Spleen (tissue), 13 donors: Measurements from ENCODE around the gene RPL13A. TPM values are rescaled to one million over a fixed set of nuclear protein-coding genes. Genes with fewer than 3 reads are reported as not detected.

Experiments used
- DNase-seq: peaks from one replicate; pipeline ENCODE4 v3.0.0-alpha.2; 2020
- H3K27ac ChIP-seq, 8 donors: fragments of 200-600 bp; sonication (generic) in 7 of 8; 1 replicate in 4 of 8; 2 replicates in 4 of 8; pipeline versions ENCODE4 v1.5.0 to v1.8.0; 2016 to 2021; ENCODE audit warnings: inconsistent platforms in 4 of 8, mild to moderate bottlenecking in 4 of 8, moderate library complexity in 1 of 8
- H3K27me3 ChIP-seq, 7 donors: fragments of 200-600 bp; sonication (generic) in 6 of 7; replicated peaks in 1 of 7; 1 replicate in 4 of 7; 2 replicates in 3 of 7; pipeline versions ENCODE4 v1.5.0 to v1.8.0; 2016 to 2021; ENCODE audit warnings: inconsistent platforms in 3 of 7, mild to moderate bottlenecking in 1 of 7
- H3K36me3 ChIP-seq, 6 donors: fragments of 200-600 bp; sonication (generic) in 5 of 6; 1 replicate in 4 of 6; 2 replicates in 2 of 6; pipeline versions ENCODE4 v1.5.0 to v1.8.0; 2016 to 2021; ENCODE audit warnings: inconsistent platforms in 2 of 6
- H3K4me1 ChIP-seq, 6 donors: fragments of 200-600 bp; sonication (generic) in 5 of 6; 1 replicate in 3 of 6; 2 replicates in 3 of 6; pipeline versions ENCODE4 v1.5.0 to v1.8.0; 2016 to 2021; ENCODE audit warnings: inconsistent platforms in 3 of 6
- H3K4me3 ChIP-seq, 8 donors: fragments of 200-600 bp; sonication (generic) in 7 of 8; 1 replicate in 4 of 8; 2 replicates in 4 of 8; pipeline versions ENCODE4 v1.5.0 to v1.8.0; 2016 to 2021; ENCODE audit warnings: inconsistent platforms in 4 of 8, mild to moderate bottlenecking in 4 of 8, moderate library complexity in 2 of 8
- H3K9me3 ChIP-seq, 8 donors: fragments of 200-600 bp; sonication (generic) in 7 of 8; 1 replicate in 4 of 8; 2 replicates in 4 of 8; pipeline versions ENCODE4 v1.5.0 to v1.8.0; 2016 to 2021; ENCODE audit warnings: inconsistent platforms in 4 of 8
- CTCF ChIP-seq, 11 experiments: fragments of 200-600 bp in 7 of 11; fragments of 450-650 bp in 4 of 11; sonication (generic) in 4 of 11; IDR thresholded peaks in 8 of 11; conservative IDR thresholded peaks in 3 of 11; 1 replicate in 7 of 11; 2 replicates in 4 of 11; pipeline versions ENCODE4 v1.4.0 to v1.8.0; 2016 to 2021; ENCODE audit warnings: antibody characterized with exemption in 11 of 11, inconsistent platforms in 4 of 11, mild to moderate bottlenecking in 1 of 11
- POLR2A ChIP-seq, 3 donors: fragments of 450-650 bp; IDR thresholded peaks; one replicate each; pipeline ENCODE4 v1.5.1; 2017; ENCODE audit warnings: antibody characterized with exemption in 3 of 3, mild to moderate bottlenecking in 1 of 3
- POLR2AphosphoS5 ChIP-seq, 3 donors: sonication (generic); formaldehyde crosslinking; IDR thresholded peaks; one replicate each; pipeline ENCODE4 v1.5.1; 2017; ENCODE audit warnings: antibody characterized with exemption in 3 of 3
- WGBS, 5 donors: extraction: QIAGEN DNeasy Blood & Tissue Kit in 3 of 5; methylation state at CpG; one replicate each; pipeline versions ENCODE4 v1.1.5 to v1.1.7; 2013 to 2018; 5-methylcytosine and 5-hydroxymethylcytosine counted together
- intact Hi-C: fragments of 100-400 bp; cut with DNase I; formaldehyde crosslinking; loops from one replicate; pipeline ENCODE4 v1.15.0; 2023; ENCODE audit warnings: low total_unique reads
- long read RNA-seq, 2 donors: transcript quantifications; one replicate each; lab custom pipeline, GENCODE V29; 2026
- polyA plus RNA-seq, 3 donors: library from polyadenylated mRNA; stranded (reverse); fragments of 200-250 nt; gene quantifications; one replicate each; pipeline ENCODE4 v1.2.1, GENCODE V29; 2013
- total RNA-seq, 7 donors: library from RNA; depleted of rRNA in 3 of 7; stranded (reverse); fragments of >200 nt in 3 of 7; fragmentation: NEBNext Ultra II Directional in 4 of 7; extraction: Animal tissue kit (Norgen Biotek cat#: 25700) in 4 of 7; gene quantifications; one replicate each; pipeline versions ENCODE4 v1.1.0 to v1.2.1, GENCODE V29; 2016 to 2021
- donor health status: healthy with polysubstance abuse.
- donor health status: DM: no; HTN: no; CAD: no; lungs with moderate emphysema.
- donor health status: DM: no; HTN: no; CAD: no.
- donor health status: Bipolar disorder and iron deficiency.
- donor health status: healthy.
- donor health status: DM: no; HTN: no; CAD: no.
- donor health status: DM: yes; HTN: yes; CAD: no.

The RPL13A gene
- total RNA-seq, result 1,000 to 10,000 TPM; 2,521 to 3,132 (median 2,768) TPM
- 1,000 to 10,000 TPM; 6,561 to 7,408 (median 7,261) TPM for polyA plus RNA-seq
- long read RNA-seq, donor 1, transcript RPL13A-214 (8 exons, 1,122 nt), result minor isoform, 18 of 853 reads
- long read RNA-seq, donor 1, transcript RPL13A-204 (5 exons, 728 nt), result minor isoform, 30 of 853 reads
- long read RNA-seq, donor 1, transcript RPL13A-201 (8 exons, 1,181 nt), result major isoform, 527 of 853 reads
- long read RNA-seq, donor 1, partial matches to known transcripts, result 268 of 853 reads
- long read RNA-seq, donor 1, other reads (novel, unspliced or antisense), result 8 of 853 reads
- long read RNA-seq, donor 2, transcript RPL13A-201 (8 exons, 1,181 nt), result major isoform, 464 of 747 reads
- long read RNA-seq, donor 2, transcript RPL13A-204 (5 exons, 728 nt), result minor isoform, 16 of 747 reads
- long read RNA-seq, donor 2, transcript RPL13A-214 (8 exons, 1,122 nt), result minor isoform, 14 of 747 reads
- long read RNA-seq, donor 2, partial matches to known transcripts, result 248 of 747 reads
- long read RNA-seq, donor 2, other reads (novel, unspliced or antisense), result 5 of 747 reads

- DNase-seq, result peak; percentile 100
- H3K36me3 ChIP-seq, result peaks cover 2 to 78% (median 41%) of the 10 kb centered on the region in 6 donors
- TF ChIP-seq POLR2AphosphoS5 (IDR thresholded peaks at IDR 0.05), result peak; percentile 100
- TF ChIP-seq CTCF (IDR thresholded peaks at IDR 0.05 in 8 of 11, conservative IDR thresholded peaks at IDR 0.05 in 3 of 11), result peak in 4 of 11 experiments; percentile 12 to 40 (median 32)
- peak; percentile 97 to 99 (median 98) for TF ChIP-seq POLR2A (IDR thresholded peaks at IDR 0.05)
- H3K27me3 ChIP-seq, result no peaks in the 10 kb centered on the region
- H3K4me3 ChIP-seq, result peak within 1 kb of the TSS; percentile 76 to 99 (median 93)
- H3K9me3 ChIP-seq, result no peaks in the 10 kb centered on the region
- WGBS, 5 donors, result 0 to 1% (median 1%) methylated on average over 40 to 57 of the region's 57 CpGs
- peaks cover 21 to 56% (median 45%) of the 10 kb centered on the region in 6 donors for H3K4me1 ChIP-seq
- peak within 1 kb of the TSS; percentile 89 to 98 (median 93) for H3K27ac ChIP-seq
- intact Hi-C loops, result no loop called here
These were observed at the start of gene RPL13A for GRCh38 chr19:49487277-49488045. RPL13A (plus strand) TSS chr19:49487608; CDS start chr19:49487630, 22 bp downstream.

- intact Hi-C loops, result no loop called here
- Histone ChIP-seq H3K4me1 (peaks cover 0 to 40% (median 22%) of the 10 kb centered on the region in 6 donors), H3K27me3 (peaks cover 7 to 99% (median 91%) of the 10 kb centered on the region in 7 donors), H3K27ac (no peak overlapping the region), H3K9me3 (no peaks in the 10 kb centered on the region), H3K36me3 (no peaks in the 10 kb centered on the region), H3K4me3 (no peak overlapping the region)
- WGBS, 5 donors, result 6 to 16% (median 14%) methylated on average over 6 of the region's 6 CpGs
- DNase-seq, result no peak
- TF ChIP-seq CTCF (IDR thresholded peaks at IDR 0.05 in 8 of 11, conservative IDR thresholded peaks at IDR 0.05 in 3 of 11) (no peak), POLR2AphosphoS5 (IDR thresholded peaks at IDR 0.05) (no peak), POLR2A (IDR thresholded peaks at IDR 0.05) (no peak)
These were observed 49.1 kb upstream of the RPL13A start for GRCh38 chr19:49438261-49438660.

GRCh38 chr19:49439836-49440235 is 47.6 kb upstream of the RPL13A start:
- no peaks in the 10 kb centered on the region for H3K9me3 ChIP-seq
- 40 to 64% (median 55%) methylated on average over 4 to 6 of the region's 6 CpGs for WGBS, 5 donors
- intact Hi-C loops, result loop anchor here (10.0 kb wide), 1 partner anchor 175 kb away; no protein-coding TSS in a partner anchor
- no peak for TF ChIP-seq CTCF (IDR thresholded peaks at IDR 0.05 in 8 of 11, conservative IDR thresholded peaks at IDR 0.05 in 3 of 11)
- no peak for TF ChIP-seq POLR2A (IDR thresholded peaks at IDR 0.05)
- no peak for TF ChIP-seq POLR2AphosphoS5 (IDR thresholded peaks at IDR 0.05)
- H3K36me3 ChIP-seq, result no peaks in the 10 kb centered on the region
- H3K27ac ChIP-seq, result no peak overlapping the region
- DNase-seq, result no peak
- H3K4me3 ChIP-seq, result no peak overlapping the region
- peaks cover 4 to 83% (median 76%) of the 10 kb centered on the region in 7 donors for H3K27me3 ChIP-seq
- peaks cover 0 to 44% (median 27%) of the 10 kb centered on the region in 6 donors for H3K4me1 ChIP-seq
